GM12864 (cell line): ENCODE results near the gene DACH1.

Experiments used
- DNase-seq: peaks from one replicate; pipeline ENCODE4 v3.0.0-alpha.2; 2011; ENCODE audit warnings: low read depth
- H3K4me3 ChIP-seq: 2 replicates; pipeline ENCODE4 v1.5.1; 2011; ENCODE audit warnings: mild to moderate bottlenecking, low read depth, low read length, control low read depth
- TF ChIP-seq, protein P1 (sequence below): IDR thresholded peaks from 2 replicates; pipeline ENCODE4 v1.5.1; 2011; ENCODE audit warnings: low read depth, mild to moderate bottlenecking, moderate library complexity, low read length, control low read depth, inconsistent platforms; ENCODE audit errors: missing control alignments

DACH1 gene

DNA sequence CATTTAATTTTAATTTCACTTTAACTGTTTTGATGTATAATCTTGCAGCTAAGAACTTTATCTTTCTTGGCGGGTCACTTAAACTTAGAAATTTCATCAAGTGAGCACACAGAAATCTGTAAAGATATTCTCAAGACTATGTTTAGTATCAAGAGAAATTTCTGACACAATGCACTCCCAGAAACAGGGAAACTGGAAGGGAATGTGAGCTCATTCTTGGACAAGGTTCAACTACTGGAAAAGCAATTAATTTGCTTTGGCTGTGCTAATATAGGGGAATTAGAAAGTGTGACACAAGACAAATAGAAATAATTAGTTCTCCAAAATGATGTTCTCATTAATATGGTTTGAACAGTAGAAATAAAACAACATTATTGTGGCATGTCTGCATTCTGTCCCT lies 402.3 kb downstream of the DACH1 start:
- TF ChIP-seq, protein P1, sequence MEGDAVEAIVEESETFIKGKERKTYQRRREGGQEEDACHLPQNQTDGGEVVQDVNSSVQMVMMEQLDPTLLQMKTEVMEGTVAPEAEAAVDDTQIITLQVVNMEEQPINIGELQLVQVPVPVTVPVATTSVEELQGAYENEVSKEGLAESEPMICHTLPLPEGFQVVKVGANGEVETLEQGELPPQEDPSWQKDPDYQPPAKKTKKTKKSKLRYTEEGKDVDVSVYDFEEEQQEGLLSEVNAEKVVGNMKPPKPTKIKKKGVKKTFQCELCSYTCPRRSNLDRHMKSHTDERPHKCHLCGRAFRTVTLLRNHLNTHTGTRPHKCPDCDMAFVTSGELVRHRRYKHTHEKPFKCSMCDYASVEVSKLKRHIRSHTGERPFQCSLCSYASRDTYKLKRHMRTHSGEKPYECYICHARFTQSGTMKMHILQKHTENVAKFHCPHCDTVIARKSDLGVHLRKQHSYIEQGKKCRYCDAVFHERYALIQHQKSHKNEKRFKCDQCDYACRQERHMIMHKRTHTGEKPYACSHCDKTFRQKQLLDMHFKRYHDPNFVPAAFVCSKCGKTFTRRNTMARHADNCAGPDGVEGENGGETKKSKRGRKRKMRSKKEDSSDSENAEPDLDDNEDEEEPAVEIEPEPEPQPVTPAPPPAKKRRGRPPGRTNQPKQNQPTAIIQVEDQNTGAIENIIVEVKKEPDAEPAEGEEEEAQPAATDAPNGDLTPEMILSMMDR, result no peak
- no peak overlapping the region for H3K4me3 ChIP-seq
- DNase-seq, result no peak

DNA sequence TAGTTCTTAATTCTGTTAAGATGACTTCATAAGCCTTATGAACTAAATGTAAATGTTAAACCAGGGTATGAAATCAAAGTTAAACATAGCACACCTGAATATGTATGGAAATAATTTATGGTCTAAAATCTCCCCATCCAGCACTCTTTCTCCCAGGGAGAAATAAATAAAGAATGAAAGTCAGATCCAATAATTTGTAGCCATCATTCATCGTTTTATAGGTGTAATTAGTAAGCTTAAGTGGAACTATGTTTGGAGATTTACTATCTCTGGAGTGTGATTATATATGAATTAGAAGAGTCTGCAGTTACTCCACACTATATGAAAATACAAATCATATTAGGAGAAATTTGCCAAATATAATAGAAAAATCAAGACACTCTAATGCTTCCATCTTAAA lies 405.1 kb downstream of the DACH1 start:
- no peak overlapping the region for H3K4me3 ChIP-seq
- no peak for DNase-seq
- TF ChIP-seq, protein P1, result no peak

DNA sequence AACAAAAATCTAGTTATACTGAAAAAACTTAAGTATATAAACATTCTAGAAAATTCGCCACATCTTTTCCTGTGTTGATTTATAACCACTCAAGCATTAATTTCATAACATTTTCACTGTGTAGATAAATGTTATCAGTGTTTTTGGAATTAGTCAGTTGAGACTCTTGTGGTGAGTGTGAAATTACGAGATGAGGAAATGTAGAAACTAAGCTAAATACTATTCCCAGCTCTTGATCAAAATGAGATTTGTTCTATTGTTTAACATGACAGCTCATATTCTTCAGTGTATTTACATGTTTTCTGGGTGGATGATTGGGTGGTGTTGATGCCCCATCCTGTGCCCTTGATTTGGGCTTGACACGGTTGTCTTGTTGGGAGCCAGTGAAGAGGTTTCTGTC lies 406.8 kb downstream of the DACH1 start:
- no peak for DNase-seq
- TF ChIP-seq, protein P1, result no peak
- no peak overlapping the region for H3K4me3 ChIP-seq

DNA sequence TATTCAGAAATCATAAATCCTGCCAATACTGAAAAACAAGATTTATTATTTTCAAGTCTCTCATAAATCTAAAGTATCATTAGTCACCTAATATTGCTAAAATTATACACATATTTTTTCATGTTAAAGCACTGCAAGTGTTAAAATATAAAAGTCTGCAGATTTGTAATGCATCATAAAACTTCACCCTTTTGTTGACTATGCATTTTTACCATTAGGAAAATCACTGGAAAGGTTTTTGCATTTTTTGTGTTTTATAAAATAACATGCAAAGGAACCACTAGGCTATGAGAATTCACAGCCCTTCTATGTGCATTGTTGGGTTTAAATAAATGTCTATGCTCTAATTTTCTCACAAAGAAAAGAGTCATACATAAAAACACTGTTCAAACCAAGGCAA lies 407.3 kb downstream of the DACH1 start:
- H3K4me3 ChIP-seq, result no peak overlapping the region

DNA sequence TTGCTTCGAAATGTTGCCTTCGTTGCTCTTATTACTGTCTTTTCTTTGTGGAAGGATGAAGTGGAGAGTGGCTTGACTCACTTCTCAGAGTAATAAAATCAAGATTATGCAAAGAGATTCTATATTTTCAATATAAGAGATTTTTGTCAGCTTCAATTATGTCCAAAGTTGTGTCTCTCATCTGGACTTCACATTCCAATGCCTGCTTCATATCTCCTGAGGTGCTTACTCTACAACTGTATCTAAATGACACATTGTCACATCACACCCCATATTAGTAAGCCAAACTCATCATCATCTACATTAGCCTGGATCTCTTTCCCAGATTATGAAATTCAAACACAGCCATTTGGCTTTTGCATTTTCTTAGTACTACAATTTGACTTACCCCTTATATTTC lies 409.4 kb downstream of the DACH1 start:
- TF ChIP-seq, protein P1, result no peak
- DNase-seq, result no peak
- H3K4me3 ChIP-seq, result no peak overlapping the region

More for the DNA sequence above, 407.3 kb downstream of the DACH1 start:
- no peak for DNase-seq
- TF ChIP-seq, protein P1, result no peak

DNA sequence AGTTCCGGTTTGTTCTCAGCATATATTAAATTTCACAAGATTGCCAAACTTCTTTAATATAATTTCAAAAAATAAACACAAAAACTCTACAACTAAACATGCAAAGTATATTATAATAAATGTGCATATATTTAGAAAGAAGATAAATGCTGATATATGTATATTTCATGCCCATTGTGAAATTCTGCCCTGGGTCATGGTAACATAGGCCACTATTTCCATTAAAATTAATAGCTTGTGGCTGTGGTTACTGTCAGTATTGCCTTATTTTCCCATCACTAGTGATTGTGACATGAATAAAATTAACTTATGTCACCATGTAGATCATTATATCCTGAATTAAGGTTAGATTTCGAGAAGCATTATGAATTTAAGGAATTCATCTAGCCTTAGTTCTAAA lies 410.9 kb downstream of the DACH1 start:
- TF ChIP-seq, protein P1, result no peak
- no peak overlapping the region for H3K4me3 ChIP-seq
- DNase-seq, result no peak

DNA sequence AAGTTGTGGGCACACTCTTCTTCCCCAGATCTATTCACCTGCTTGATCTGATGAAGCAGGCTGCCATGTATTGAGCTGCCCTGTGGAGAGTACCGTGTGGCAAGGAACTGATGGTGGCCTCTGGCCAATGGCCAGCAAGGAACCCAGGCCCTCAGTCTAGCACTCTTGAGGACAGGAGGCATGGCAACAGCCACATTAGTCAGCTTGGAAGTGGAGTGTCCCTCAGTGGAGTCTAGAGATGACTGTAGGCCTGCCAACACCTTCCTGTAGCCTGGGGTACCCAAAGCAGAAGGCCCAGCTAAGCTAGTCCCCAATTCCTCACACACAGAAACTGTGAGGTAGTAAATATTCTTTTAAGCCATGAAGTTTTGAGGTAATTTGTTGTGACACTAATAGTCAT lies 412.5 kb downstream of the DACH1 start:
- no peak for DNase-seq
- TF ChIP-seq, protein P1, result no peak
- H3K4me3 ChIP-seq, result no peak overlapping the region
